Measurements from ENCODE around the gene MESP1. TPM values are rescaled to one million over a fixed set of nuclear protein-coding genes. Genes with fewer than 3 reads are reported as not detected.

The MESP1 gene
- total RNA-seq, 1 donor from 2014 or later: not detected

DNA sequence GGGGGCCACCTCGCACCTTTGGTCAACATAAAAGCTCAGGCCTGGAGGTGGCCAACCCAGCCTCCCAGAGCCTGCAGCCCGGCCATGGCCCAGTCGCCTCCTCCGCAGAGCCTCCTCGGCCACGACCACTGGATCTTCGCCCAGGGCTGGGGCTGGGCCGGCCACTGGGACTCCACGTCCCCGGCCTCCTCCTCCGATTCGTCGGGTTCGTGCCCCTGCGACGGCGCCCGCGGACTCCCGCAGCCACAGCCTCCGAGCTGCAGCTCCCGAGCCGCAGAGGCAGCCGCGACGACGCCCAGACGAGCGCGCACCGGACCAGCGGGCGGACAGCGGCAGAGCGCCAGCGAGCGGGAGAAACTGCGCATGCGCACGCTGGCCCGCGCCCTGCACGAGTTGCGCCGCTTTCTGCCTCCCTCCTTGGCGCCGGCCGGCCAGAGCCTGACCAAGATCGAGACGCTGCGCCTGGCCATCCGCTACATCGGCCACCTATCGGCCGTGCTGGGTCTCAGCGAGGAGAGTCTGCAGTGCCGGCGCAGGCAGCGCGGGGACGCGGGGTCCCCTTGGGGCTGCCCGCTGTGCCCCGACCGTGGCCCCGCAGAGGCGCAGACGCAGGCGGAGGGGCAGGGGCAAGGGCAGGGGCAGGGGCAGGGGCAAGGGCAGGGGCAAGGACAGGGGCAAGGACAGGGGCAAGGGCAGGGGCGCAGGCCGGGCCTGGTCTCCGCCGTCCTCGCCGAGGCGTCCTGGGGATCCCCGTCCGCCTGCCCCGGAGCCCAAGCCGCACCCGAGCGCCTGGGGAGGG lies 25.4 kb upstream of the MESP1 start, which contains the start of gene MESP2:
Gene MESP2, plus strand, starts transcription at position 59 of the 799 bp plus-strand sequence. Its CDS starts 26 bp downstream, at position 85.
- Histone ChIP-seq H2AFZ (replicated peaks) (peak within 1 kb of the TSS; percentile 98), H3K9me3 (ENCODE audit: low read depth) (no peaks in the 10 kb centered on the region), H3K27me3 (peaks cover 48% of the 10 kb centered on the region), H3K4me1 (no peaks in the 10 kb centered on the region), H3K9ac (no peak within 1 kb of the TSS), H3F3A (ENCODE audit: low read depth) (no peaks in the 10 kb centered on the region), H3K4me2 (peak within 1 kb of the TSS; percentile 73), H3K27ac (no peak within 1 kb of the TSS), H3K79me2 (ENCODE audit: low read depth) (no peaks in the 10 kb centered on the region), H3K36me3 (no peaks in the 10 kb centered on the region), H3K4me3 (peak within 1 kb of the TSS; percentile 28), H4K20me1 (ENCODE audit: low read depth) (no peaks in the 10 kb centered on the region)
- Mint-ChIP-seq H3K4me1 (peaks cover 7% of the 10 kb centered on the region), H3K27me3 (ENCODE audit: insufficient read depth, low read depth) (peaks cover 10% of the 10 kb centered on the region), H3K36me3 (no peaks in the 10 kb centered on the region), H3K4me3 (peak within 1 kb of the TSS; percentile 43), H3K9me3 (no peaks in the 10 kb centered on the region), H3K27ac (no peak within 1 kb of the TSS)
- DNase-seq (ENCODE audit: low spot score): peak; percentile 96
- peak; percentile 61 for TF ChIP-seq CTCF (IDR thresholded peaks at IDR 0.05)
- TF ChIP-seq EZH2 (IDR thresholded peaks at IDR 0.05): peak; percentile 50
- TF ChIP-seq EZH2phosphoT487 (IDR thresholded peaks at IDR 0.05): peak; percentile 54

- Histone ChIP-seq H2AFZ (replicated peaks) (peak overlapping the region; percentile 98), H3K36me3 (no peaks in the 10 kb centered on the region), H3K4me2 (no peak overlapping the region), H3K4me1 (no peaks in the 10 kb centered on the region), H3F3A (ENCODE audit: low read depth) (no peaks in the 10 kb centered on the region), H3K9ac (no peak overlapping the region), H3K4me3 (no peak overlapping the region), H3K27ac (no peak overlapping the region), H4K20me1 (ENCODE audit: low read depth) (no peaks in the 10 kb centered on the region), H3K9me3 (ENCODE audit: low read depth) (no peaks in the 10 kb centered on the region), H3K27me3 (peaks cover 48% of the 10 kb centered on the region), H3K79me2 (ENCODE audit: low read depth) (no peaks in the 10 kb centered on the region)
- no peak overlapping the region for H3K4me3 Mint-ChIP-seq
- H3K27me3 Mint-ChIP-seq (ENCODE audit: insufficient read depth, low read depth): peaks cover 7% of the 10 kb centered on the region
- no peak for DNase-seq (ENCODE audit: low spot score)
- no peak for TF ChIP-seq CTCF (IDR thresholded peaks at IDR 0.05)
- TF ChIP-seq EZH2 (IDR thresholded peaks at IDR 0.05): no peak
- TF ChIP-seq EZH2phosphoT487 (IDR thresholded peaks at IDR 0.05): no peak
- H3K27ac Mint-ChIP-seq: no peak overlapping the region
- no peaks in the 10 kb centered on the region for H3K9me3 Mint-ChIP-seq
- no peaks in the 10 kb centered on the region for H3K36me3 Mint-ChIP-seq
- H3K4me1 Mint-ChIP-seq: peaks cover 7% of the 10 kb centered on the region
Measured at GRCh38 chr15:89775815-89776214, 24.8 kb upstream of the MESP1 start.

DNA sequence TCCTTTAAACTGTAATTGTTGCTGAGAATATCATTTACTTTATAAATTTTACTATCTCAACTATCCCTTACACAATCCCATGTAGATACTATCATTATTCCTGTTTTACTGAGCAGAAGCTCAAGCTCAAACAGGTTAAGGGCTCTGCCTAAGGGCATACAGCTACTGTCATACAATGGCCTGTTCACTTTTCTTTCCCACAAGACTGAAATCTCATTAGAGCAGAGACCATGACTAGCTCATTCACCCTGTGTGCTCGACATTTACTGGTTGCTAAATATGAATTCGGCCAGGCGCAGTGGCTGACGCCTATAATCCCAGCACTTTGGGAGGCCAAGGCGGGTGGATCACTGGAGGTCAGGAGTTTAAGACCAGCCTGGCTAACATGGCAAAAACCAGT lies 23.4 kb upstream of the MESP1 start:
- Mint-ChIP-seq H3K36me3 (no peaks in the 10 kb centered on the region), H3K9me3 (no peaks in the 10 kb centered on the region), H3K4me3 (peak overlapping the region; percentile 46), H3K27ac (no peak overlapping the region), H3K4me1 (peaks cover 7% of the 10 kb centered on the region), H3K27me3 (ENCODE audit: insufficient read depth, low read depth) (peaks cover 11% of the 10 kb centered on the region)
- Histone ChIP-seq H3K9ac (no peak overlapping the region), H4K20me1 (ENCODE audit: low read depth) (no peaks in the 10 kb centered on the region), H3K4me1 (no peaks in the 10 kb centered on the region), H3K79me2 (ENCODE audit: low read depth) (no peaks in the 10 kb centered on the region), H3F3A (ENCODE audit: low read depth) (no peaks in the 10 kb centered on the region), H3K4me2 (no peak overlapping the region), H2AFZ (replicated peaks) (no peak overlapping the region), H3K36me3 (no peaks in the 10 kb centered on the region), H3K9me3 (ENCODE audit: low read depth) (no peaks in the 10 kb centered on the region), H3K27ac (no peak overlapping the region), H3K27me3 (peaks cover 48% of the 10 kb centered on the region), H3K4me3 (no peak overlapping the region)
- DNase-seq (ENCODE audit: low spot score): no peak
- TF ChIP-seq CTCF (IDR thresholded peaks at IDR 0.05): no peak

Data from neural progenitor cell (in vitro differentiated cells).